COLO668 (cell line): Measurements from ENCODE around the gene DPP6.

Experiments
- DNase-seq: peaks from one replicate; lab custom pipeline; 2025; ENCODE audit not compliant: unreplicated experiment; lab: John Stamatoyannopoulos, UW

The DPP6 gene

DNA sequence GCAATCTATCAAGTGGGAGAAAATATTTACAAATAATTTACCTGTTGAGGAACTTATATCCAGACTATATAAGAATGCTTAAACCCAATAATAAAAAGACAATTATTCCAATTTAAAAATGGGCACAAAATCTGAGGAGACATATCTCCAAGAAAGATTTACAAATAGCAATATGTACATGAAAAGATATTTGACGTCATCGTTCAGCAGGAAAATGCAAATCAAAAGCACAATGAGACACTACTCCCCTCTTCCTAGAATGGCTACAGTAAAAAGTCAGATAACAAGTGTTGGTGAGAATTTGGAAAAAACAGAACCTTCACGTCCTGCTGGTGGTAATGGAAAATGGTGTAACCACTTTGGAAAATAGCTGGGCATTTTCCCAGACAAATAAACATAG, 457.0 kb downstream of the DPP6 start:
- DNase-seq = no peak

DNA sequence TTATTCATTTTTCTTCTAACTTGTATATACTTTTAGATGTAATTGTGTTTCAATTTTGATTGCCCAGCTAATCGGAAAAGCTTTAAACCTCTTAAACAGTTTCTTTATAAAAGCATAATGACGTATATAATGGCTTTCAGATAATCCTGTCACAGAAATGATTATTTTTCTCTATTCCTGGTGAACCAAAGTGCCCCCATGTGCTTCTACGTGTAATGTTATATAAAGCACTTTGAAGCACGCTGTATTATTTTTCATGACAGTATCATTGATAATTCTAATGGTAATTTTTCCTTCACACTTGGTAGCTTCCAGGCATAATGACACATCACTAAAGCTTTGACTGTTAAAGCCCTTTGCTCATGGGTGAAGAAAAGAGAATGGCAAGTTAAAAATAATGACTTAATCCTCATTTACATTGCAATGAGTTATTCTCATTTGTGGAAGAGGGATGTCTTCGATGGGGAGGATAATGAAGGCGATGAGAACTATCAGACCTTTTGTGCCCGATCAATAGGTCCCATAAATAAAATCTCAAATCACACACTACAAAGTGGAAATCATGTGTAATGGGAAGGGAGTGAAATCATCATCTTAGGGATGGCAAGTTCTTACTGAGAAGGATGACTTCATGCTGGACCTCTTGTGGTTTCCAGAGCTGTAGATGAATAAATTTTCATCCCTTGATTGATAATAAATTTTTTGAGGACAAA, 460.1 kb downstream of the DPP6 start:
- DNase-seq = no peak

DNA sequence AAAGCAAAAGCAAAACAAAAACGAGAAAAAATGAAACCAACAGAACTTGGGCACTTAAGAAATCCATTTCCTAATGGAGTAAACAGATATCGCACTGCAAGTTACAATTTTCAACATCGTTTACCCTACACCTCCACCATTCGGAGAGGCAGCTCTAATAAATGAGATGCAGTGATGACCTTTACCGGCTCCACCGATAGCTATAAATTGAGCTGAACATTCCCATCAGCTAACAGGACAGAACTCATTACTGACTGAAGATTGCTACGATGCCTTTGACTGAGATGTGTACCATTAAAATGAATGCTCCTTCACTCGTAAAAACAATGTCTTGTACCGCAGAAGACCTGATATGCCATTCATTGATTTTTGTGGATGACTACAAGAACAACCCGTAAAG, 465.6 kb downstream of the DPP6 start:
- DNase-seq = no peak

DNA sequence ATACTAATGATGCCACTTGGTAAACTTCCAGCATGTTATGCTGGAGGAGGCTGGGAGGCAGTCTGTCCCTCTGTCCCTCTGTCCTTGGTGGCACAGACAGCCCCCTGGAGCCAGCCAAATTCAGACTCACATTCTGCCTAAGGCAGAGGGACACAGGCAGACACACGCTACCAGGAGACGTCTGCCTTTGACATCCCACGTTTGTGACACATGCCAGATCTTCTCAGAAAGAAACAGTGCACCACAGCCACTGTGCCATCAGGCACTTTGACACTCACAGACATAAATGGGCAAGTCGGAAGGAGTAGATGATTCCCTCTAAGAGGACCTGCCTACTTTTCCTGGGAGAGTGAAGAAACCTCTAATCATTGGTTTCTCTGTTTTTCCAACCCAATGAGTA, 467.0 kb downstream of the DPP6 start:
- DNase-seq = no peak

DNA sequence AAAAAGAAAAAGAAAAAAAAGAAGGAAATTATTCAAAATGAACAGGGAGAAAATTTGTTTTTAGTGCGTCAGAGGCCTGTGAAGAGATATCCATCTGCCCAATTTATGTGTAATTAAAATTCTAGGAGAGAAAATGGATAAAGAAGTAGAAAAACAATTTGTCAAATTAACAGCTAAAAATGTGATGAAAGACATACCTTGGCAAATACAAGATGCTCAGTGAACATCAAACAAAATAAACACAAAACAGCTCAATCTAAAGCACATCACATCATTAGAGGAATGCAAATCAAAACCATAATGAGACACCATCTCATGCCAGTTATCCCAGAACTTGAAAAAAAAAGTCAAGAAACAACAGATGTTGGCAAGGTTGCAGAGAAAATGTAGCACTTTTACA, 477.9 kb downstream of the DPP6 start:
- no peak for DNase-seq

DNA sequence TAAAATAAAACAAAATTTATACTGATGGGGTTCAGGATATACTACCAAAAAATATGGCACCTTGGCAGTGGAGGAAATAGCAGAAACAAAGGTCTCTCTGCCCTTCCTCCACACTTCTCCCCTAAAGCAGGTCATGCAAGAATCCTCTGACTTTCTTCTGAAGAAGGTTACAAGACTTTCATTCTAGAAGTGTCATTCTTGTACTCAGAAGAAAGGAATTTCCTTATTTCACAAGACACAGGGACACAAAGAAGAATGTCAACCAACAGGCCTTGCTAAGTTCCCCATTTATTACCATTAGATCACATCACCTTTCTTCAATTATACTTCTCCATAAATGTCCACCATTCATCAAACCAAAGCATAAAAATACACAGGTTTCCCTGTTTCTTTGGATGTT, 480.6 kb downstream of the DPP6 start:
- no peak for DNase-seq

DNA sequence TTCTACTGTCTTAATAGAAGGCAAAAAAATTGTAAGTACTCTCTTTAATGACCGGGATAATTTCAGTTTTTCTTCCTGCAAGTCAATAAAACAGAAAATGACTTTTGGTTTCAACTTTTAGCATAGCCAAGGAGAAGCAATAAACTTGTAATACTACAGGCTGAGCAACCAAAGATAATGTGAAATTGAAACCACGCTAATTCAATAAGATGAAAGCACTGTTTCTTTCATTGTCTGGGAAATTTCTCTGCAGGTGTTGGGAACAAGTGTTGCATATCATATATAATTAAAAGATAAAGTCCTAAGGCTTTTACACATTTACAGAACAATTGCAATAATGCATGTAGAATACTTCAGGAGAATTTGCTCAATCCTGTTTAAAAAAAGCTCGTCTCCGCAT, 488.4 kb downstream of the DPP6 start:
- no peak for DNase-seq

DNA sequence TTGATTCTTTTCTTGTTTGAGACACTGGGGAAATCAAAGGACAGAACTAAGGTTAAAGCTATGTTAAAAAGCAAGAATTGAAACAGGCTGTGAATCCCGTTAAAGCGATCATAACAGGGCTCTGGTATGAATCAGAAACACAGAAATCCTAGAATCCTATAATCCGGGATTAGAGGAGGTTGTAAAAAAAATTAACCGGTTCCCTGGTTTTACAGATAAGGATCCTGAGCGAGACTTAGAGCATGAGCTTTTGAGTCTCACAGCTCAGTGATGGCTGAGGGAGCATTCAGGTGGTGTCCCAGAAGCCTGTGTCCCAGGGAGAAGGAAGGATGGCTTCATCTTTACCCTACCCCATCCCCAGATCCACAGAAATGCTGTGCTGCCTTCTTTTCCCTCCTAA, 489.4 kb downstream of the DPP6 start:
- no peak for DNase-seq

DNA sequence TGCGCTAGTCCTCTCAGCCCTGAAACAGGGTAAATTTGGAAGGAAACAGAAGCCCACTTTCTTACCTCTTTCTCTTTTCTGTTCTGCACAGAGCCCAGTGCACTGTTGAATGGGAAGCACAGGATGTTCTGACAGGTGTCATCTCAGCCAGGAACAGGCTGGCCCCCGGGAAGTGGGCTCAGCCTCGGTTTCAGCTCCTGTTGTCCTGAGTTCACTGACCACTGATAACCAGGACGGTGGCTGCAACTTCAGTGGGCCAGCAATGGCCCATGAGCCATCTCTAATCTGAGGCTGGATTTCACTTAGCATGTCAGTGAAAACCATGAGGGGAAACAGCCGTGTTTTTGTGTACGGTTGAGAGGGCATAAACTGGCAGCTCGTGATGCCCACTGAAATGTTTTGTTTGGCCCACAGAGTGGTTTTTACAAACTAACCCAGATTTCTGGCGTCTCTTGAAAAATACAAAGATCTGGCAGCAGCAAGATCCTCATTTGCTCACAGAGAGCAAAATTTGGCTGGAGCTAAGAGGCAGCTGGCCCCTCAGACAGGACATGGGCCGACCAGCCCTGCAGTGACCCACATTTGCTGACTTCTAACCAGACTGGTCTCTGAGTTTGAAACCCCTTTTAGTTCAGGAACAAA, 494.9 kb downstream of the DPP6 start:
- DNase-seq = no peak

DNA sequence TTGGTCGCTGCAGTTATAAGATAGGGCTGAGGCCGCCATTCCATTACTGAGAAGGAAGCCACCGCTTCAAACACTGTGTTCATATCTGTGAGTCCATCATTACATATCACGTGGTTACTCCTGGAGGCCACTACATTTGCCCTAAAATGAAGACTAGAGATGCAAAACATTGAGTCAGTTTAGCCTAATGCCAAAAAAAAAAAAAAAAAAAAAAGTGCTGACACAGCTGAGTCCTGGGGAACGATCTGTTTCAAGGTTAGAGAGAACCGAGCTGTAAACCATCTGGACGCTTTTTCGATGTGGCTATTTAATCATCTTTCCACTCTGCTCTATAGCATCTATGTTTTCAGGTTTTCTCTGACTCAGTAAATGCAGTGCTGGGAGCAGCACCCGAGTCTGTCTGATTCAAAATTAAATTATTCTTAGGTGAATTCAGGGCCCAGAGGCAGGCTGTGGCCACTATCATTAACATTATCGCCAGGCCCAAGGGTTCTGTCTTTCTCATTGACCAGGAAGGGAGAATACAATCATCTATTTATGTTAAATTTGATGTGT, 501.6 kb downstream of the DPP6 start:
- DNase-seq = no peak

DNA sequence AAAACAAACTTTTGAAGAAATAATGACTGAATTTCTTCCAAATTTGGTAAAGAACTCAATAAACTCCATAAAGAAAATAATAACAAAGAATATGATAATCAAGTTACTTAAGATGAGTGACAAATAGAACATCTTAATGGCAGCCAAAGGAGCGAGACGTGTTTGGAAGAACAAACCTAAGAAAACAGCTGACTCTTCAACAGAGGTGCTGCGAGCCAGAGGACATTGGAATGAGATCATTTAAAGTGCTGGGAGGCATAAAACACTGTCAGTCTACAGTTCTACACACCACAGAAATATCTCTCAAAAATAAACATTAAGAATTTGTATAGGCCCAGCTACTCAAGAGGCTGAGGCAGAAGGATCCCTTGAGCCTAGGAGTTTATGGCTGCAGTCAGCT, 507.3 kb downstream of the DPP6 start:
- no peak for DNase-seq

DNA sequence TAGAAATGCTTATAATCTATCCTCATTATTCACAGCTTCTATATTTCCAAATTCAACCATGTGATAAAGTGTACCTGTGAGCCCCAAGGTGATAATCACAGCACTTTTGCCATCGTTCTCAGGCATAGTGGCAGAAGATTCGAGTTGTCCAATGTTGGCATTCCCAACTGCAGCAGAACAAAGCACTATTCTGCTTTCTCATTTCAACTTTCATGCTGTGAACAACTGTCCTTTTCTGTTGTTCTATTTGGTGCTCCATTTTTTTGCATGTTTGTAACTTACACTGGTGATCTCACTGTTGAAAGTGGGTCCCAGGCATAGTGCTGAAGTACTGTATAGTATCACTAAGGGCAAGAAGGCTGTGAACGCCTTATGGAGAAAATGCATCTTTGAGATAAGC, 512.5 kb downstream of the DPP6 start:
- DNase-seq = no peak

DNA sequence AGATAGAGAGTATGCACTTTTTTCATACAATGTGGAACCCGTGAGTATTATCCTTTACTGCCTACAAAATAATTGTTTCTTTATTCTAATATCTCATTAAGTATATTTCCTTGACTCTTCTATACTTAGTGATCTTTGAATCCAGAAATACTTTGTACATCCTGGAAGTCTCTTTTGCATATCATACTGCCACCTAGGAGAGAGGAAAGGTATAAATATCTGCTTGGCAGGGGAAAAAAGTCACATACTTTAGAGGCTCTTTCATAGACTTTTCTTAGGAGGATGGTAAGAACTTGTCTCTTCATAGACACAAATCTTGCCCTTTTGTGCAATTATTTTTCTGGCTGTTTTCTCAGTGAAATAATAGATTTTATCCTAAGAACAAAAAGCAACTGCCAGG, 514.7 kb downstream of the DPP6 start:
- no peak for DNase-seq

DNA sequence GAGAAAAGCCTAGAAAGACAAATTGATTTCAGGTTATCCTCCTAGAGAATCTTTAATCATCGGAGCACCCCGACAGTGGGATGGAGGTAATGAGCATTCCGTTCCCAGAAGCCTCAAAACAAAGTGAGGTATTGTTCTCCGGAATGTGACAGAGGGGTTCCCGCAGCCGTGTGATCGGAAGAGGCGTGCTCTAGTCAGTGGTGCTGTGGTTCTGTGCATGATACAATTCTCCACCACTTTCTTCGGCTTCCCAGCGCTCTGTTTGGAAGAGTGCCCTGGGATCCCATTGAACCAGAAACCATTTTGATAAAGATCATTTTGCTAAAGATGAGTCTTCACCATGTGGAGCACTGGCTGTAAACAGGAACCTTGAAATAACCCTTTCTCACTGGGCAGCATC, 516.1 kb downstream of the DPP6 start:
- DNase-seq = no peak

DNA sequence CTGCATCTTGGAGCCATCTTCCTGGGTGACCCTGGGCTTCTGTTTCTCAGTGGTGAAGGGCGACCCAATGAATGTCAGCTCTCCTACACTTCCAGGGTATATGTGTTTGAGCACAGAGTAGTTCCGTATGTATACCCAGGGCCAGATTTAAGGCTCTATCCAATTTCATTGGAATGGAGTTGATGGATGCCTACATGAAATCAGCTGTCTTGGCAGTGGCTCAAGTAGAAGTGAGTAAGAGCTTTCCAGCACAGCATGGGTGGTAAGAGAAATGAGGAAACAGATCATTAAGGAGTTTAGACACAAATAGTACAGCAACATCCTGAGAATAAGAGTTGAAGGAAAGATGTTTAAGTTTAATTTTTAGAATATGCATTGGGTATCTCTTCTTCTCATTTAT, 517.7 kb downstream of the DPP6 start:
- DNase-seq = no peak

DNA sequence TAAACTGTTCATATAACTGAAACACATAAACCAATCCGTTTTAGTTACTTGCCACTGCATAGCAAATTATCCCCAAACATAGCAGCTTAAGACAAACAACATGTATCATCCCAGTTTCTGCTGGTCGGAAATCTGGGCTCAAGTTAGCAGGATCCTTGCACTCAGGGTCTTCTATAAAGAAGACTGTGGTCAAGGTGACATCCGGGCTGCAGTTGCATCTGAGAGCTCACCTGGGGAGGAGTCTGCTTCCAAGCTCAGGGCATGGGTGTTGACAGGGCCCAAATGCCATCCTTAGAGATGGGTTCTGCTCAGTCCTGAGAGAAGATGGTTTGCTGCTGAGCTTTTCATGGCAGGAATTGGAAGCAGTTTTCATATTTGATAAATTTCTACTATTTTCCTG, 519.6 kb downstream of the DPP6 start:
- no peak for DNase-seq

DNA sequence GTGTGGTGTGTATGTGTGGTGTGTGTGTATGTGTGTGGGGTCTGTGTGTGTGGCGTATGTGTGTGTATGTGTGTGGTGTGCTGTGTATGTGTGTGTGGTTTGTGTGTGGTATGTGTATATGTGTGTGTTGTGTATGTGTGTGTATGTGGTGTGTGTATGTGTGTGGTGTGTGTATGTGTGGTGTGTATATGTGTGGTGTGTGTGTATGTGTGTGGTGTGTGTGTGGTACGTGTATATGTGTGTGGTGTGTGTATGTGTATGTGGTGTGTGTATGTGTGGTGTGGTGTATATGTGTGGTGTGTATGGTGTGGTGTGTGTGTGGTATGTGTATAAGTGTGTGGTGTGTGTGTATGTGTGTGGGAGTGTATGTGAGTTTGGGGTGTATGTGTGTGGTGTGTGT, 522.0 kb downstream of the DPP6 start:
- no peak for DNase-seq

DNA sequence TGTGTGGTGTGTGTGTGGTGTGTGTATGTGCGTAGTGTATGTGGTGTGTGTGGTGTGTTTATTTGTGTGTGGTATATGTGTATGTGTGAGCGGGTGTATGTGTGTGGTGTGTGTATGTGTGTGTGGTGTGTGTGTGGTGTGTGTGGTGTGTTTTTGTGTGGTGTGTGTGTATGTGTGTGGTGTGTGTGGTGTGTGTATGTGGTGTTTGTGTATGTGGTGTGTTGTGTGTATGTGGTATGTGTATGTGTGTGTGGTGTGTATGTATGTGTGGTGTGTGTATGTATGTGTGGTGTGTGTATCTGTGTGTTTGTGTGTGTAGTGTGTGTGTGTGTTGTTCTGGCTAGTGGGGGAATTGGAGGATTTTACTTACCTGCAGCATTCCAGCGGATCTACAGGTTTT, 523.3 kb downstream of the DPP6 start:
- no peak for DNase-seq

DNA sequence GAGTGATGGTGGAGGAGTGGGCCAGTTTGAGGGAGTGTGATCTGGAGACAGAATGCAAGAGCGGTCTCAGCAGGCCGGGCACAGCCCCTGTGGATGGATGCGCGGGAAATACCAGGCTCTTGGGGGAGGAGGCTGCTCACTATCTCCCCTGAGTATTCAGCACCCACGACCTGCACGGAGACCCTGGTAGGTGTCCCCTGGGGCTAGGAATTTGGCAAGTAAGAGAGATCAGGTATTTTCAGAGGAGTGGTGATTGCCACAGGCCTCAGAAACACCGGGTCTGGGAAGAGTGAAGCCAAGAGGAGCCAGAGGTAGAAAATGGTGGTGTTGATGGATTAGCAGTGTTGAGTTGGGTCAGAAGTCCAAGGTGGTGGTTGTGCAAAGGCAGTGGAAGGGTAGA, 524.4 kb downstream of the DPP6 start:
- DNase-seq = no peak

DNA sequence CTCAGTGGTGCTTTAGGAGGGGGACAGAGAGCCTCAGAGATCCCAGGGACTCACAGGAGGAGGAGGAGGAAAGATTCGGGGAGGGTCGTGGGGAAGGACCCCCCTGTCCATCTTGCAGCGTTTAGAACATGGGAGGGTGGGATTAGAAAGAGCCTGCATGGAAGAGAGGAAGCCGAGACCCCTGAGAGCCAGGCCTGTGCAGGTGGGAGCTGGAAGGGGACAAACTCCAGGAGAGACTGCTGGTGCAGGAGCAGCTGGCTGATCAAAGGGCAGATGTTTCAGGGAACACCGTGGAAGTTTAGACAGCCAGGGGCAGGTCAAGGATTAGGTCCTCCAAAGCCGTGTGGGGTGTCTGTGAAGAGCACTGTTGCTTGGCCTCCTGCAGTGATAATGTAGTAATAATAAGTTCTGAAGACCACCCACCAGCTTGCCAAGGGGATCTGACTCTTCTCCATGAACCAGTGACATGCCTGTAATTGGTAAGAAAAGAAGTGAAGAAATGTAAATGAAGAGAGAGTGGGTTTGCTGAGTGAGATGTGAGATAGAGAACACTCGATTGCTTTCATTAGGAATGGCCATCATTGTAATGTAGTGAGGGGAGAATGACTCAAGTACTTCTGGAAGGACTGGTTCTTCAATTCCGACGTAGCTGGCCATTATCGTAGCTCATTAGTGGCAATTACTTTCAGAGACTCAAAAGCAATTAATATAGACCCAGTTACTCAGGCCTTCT, 525.1 kb downstream of the DPP6 start:
- DNase-seq = no peak

DNA sequence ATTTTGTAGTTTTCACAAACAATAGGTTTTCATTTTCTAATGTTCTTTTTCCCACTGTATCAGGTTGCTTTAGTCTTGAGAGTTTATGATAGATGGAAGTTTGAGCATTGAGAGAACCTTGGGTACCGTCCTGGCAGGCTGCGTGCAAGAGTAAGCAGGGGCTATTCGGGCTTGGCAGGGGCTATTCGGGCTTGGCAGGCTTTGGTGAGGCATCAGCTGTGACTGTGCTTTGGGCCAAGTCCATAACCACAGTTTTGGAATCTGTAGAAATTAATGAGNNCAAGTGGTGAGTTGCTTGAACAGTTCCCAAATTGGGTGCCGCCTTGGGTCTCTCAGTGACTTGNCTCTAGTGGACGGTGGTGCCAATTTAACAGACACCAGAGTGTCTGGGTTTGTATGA, 526.1 kb downstream of the DPP6 start:
- no peak for DNase-seq

DNA sequence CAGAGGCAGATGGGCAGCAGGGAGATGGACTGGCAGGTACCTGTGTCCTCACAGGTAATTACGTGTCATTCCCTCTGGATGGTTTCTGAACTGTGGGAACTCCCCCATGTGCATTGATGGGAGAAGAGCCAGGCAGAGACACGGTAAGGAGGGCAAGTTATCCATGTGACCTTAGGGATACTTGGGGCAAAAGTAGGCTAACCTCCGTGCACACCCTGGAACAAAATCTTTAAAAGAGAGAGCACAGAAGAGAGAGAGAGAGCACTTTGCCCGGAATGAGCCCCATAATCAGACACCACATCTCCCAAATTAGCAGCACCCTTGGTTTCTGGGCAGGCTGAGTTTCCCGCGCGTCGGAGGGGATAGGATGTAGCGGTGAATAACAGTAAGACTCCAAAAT, 527.5 kb downstream of the DPP6 start:
- no peak for DNase-seq
